GM12873 (cell line): ENCODE measurements around the gene NLRP10.

ENCODE experiments used
- CTCF ChIP-seq: IDR thresholded peaks from 2 replicates; pipeline ENCODE4 v1.5.1; 2012; ENCODE audit warnings: low read depth, mild to moderate bottlenecking, moderate library complexity, low read length, control low read depth; ENCODE audit not compliant: insufficient read depth; ENCODE audit errors: missing control alignments

The NLRP10 gene

GRCh38 chr11:7986768-7987559 is 21.7 kb upstream of the NLRP10 start, which contains the start of gene EIF3F:
Gene EIF3F, plus strand, starts transcription at chr11:7987337. Its CDS starts 16 bp downstream, at chr11:7987353.
- TF ChIP-seq CTCF, result peak; percentile 82

GRCh38 chr11:7983832-7984590 is 18.8 kb upstream of the NLRP10 start:
- TF ChIP-seq CTCF, result no peak

GRCh38 chr11:7982582-7983119 is 17.4 kb upstream of the NLRP10 start:
- TF ChIP-seq CTCF, result no peak

- TF ChIP-seq CTCF, result no peak
Measured at GRCh38 chr11:7981619-7982157, 16.4 kb upstream of the NLRP10 start.

- no peak for TF ChIP-seq CTCF
Measured at GRCh38 chr11:7977232-7977917, 12.1 kb upstream of the NLRP10 start.

GRCh38 chr11:7974668-7975067 is 9.4 kb upstream of the NLRP10 start:
- no peak for TF ChIP-seq CTCF
